HG03520 (cell line): ENCODE data around the gene PKIB.

Experiments used
- ATAC-seq: cut with Tn5 transposase; IDR thresholded peaks from one replicate; pipeline ENCODE4 v1.9.1; 2021; ENCODE audit warnings: mild to moderate bottlenecking, moderate library complexity; ENCODE audit not compliant: unreplicated experiment

The PKIB gene

GRCh38 chr6:122665929-122666328, 55.7 kb downstream of the PKIB start:
- no peak for ATAC-seq

- ATAC-seq: no peak
These were observed 56.2 kb downstream of the PKIB start for GRCh38 chr6:122666418-122666817.

DNA sequence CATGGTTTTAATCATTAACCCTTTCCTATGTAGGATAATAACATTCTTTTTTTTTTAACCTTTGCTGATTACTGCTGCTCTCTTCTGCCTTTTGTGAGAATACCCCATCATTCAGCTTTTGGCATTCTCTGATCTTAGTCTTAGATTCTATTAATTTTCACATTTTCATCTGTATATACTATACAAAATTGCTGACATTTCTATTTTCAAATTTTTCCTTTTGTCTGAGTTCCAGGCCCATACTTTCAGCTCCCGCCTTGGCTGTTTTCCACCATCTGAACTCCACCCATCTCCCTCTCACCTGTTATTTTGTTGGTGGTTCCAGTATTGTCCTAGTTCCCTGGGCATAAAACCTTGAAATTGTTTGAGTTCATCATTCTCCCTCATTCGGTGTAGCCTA, 59.2 kb downstream of the PKIB start:
- no peak for ATAC-seq

GRCh38 chr6:122669868-122670267, 59.7 kb downstream of the PKIB start:
- no peak for ATAC-seq

- no peak for ATAC-seq
These were observed 61.0 kb downstream of the PKIB start for GRCh38 chr6:122671251-122671650.

GRCh38 chr6:122673343-122673961, 63.2 kb downstream of the PKIB start:
- ATAC-seq: no peak

DNA sequence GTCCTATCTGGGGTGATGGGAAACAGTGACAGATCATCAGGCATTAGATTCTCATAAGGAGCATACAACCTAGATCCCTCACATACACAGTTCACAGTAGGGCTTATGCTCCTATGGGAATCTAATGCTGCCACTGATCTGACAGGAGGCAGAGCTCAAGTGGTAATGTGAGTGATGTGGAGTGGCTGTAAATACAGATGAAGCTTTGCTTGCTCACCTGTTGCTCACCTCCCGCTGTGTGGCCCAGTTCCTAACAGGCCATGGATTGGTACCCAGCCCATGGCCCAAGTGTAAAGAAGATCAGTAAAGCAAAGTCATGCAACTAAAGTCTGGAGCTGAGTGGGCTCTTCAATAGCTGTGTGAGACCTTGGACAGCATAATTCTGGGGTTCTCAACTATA, 65.9 kb downstream of the PKIB start:
- ATAC-seq: no peak

GRCh38 chr6:122676688-122677087, 66.5 kb downstream of the PKIB start:
- no peak for ATAC-seq

DNA sequence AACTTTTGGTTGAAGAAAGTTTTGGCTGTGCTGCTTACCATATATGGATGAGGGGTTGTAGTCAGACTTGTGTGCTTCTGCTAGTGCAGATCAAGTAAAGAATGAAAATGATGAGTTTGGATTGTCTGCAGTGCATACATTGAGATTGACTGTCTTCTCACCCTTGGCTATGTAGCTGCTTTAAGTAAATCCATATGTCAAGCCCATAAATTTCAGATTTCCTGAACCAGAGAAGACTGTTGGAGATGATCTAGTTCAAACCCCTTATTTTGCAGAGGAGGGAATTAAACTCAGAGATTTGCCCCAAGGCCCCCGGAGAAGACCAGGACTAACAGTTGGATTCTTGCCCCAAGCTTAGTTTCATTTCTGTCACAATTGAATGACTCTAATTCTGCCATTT, 67.2 kb downstream of the PKIB start:
- no peak for ATAC-seq

DNA sequence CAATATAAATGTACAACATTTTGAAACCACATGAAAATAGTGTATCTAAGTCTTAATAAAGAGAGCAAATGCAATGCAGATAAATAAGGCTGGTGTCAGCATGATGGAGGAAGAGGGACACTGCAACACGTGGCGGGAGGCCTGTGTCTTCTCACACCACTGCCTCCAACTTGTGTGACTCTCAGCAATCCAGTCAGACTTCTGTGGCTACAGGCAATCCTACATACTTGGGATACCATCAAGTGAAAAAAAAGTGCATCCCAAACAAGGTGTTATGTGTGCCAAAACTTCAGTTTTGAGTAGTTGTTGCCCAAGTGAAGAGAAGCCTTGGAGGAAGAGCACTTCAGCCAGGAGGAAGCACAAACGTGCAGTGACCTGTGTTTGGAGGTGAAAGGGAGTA, 68.6 kb downstream of the PKIB start:
- no peak for ATAC-seq

DNA sequence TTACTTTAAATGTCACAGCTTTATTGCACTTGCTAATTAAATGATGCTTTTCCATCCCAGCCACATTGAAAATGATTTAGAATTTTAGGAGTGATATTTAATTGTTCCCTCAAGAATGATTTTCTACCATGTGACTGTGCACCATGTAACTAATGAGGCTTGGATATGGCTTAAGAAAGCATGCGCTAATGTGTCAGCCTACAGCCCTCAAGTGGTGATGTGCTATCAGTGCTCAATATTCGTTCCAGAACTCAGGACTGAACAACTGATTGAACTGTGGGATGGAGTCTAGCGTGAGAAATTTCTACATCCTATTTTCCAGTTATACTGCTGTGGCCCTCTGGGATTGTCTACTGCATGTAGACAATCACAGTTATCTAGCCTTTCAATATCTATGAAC, 71.5 kb downstream of the PKIB start:
- ATAC-seq: no peak

DNA sequence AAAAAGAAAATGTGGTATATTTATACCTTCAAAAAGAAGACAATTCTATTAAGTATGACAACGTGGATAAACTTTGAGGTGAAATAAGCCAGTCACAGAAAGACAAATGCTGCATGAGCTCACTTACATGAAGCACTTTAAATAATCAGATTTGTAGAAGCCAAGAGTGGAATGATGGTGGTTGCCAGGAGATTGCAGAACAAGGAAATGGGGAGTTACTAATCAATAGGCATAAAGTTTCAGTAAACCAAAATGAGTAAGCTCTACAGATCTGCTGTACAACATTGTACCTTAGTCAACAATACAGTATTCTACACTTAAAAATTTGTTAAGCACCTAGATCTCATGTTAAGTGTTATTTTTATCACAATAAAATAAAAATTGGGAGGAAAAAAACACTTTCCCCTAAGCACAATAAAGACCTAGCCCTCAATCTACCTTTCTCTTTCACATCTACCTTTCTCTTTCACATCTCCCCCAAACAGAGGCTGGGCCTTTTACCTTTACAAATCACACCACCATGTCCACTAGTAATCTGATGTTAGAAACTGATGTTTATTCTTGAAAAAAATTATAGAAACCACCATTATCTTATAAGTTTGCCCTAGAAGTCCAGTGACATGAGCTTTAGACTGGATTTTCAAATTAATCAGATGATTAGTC, 73.9 kb downstream of the PKIB start:
- ATAC-seq: no peak

GRCh38 chr6:122692175-122692598, 82.0 kb downstream of the PKIB start:
- no peak for ATAC-seq

DNA sequence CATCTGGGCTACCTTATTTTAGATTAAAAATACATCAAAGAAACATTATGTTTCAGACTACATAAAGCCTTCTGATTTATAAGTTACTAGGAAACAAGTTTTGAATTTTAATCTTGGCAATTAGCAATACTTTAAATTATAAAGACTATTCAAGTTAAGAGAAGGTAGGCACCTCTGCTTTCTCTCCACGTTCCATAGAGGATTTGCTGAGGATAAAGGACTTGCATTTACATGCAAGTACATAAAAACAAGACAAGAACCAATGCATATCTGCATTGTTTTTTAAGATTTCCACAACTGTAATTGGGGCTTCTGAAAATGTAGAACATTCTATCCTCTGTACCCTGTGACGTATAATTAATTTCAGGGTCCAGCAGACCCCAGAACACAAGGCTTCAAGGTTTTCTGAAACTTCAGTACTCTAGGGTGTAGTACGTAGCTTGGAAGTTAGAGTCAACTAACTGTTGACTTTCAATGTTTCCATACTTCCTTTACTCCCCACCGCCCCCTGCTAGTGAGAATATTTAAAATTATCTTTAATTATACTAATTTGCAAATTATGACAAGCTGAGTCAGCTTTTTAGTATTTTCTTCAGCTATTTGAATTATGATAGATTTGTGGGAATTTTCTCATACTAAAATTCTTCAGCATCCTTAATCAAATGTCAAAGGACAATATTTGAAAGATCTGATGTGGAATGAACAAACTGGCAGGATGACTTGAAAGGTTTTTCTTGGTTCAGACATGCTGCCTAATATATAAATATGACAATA, 82.8 kb downstream of the PKIB start:
- no peak for ATAC-seq

- ATAC-seq: no peak
These were observed 83.9 kb downstream of the PKIB start for GRCh38 chr6:122694075-122694474.

GRCh38 chr6:122694602-122695001, 84.4 kb downstream of the PKIB start:
- ATAC-seq: no peak

DNA sequence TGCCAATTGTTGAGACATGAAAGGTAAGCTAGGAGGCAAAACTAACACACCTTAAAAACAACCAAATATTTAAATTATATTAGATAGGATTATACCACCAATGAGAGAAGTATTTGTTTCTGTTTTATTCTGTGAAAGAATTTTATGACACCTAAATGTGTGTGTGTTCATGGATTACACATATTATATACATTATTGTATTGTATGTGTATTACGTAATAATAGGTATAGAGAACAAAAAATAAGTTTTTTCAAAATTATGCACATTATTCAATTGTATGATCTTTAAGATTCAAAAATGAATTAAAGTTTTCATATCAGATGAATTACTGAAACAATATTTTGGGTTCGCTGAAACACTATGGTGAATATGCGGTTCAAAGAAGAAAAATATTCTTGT, 85.0 kb downstream of the PKIB start:
- no peak for ATAC-seq

- no peak for ATAC-seq
These were observed 85.9 kb downstream of the PKIB start for GRCh38 chr6:122696079-122696478.

- no peak for ATAC-seq
These were observed 86.6 kb downstream of the PKIB start for GRCh38 chr6:122696853-122697252.

DNA sequence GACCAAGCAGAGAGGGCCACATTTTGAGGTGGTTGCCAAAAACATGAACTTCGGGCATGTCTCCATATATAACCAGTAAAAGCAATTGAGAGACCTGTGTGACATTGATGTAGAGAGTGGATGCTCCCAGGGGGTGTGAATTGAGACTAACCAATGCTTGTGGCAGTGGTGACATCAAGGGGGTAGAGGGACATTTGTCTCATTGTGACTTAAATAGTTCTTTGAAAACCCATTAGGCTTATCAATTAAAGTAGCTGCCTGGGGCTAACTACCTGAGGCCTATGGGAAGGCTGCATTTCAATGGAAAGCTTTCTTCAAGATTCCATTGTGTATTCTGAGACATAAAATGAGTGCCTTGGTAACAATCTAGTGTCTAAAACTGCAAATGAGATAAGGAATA, 87.3 kb downstream of the PKIB start:
- no peak for ATAC-seq

GRCh38 chr6:122701666-122702065, 91.5 kb downstream of the PKIB start:
- no peak for ATAC-seq

GRCh38 chr6:122702841-122703240, 92.6 kb downstream of the PKIB start:
- ATAC-seq: no peak
